GM21786 (cell line): Measurements from ENCODE around the gene RAB11B.
"Not testable (repeated sequence)": the region's sequence is repeated elsewhere in the genome, so short reads cannot be mapped to it uniquely, and the experiment has no call there.

Experiments used
- ATAC-seq: cut with Tn5 transposase; IDR thresholded peaks from one replicate; pipeline ENCODE4 v1.9.1; 2021; ENCODE audit not compliant: unreplicated experiment

RAB11B gene

GRCh38 chr19:8389891-8390616 is at the start of gene RAB11B:
TSS of gene RAB11B (plus strand) at chr19:8390360. CDS start at chr19:8390417, 57 bp downstream.
- ATAC-seq, result peak; percentile 87

- not testable (repeated sequence) for ATAC-seq
These were observed 48.7 kb upstream of the RAB11B start for GRCh38 chr19:8341504-8341903.

- ATAC-seq, result no peak
These were observed 47.9 kb upstream of the RAB11B start for GRCh38 chr19:8342316-8342683.

GRCh38 chr19:8342684-8343482 is 47.3 kb upstream of the RAB11B start, which contains the start of gene KANK3:
TSS of gene KANK3 (minus strand) at chr19:8343262. CDS start at chr19:8337828, 5,434 bp downstream.
- ATAC-seq, result peak; percentile 70

- ATAC-seq, result no peak
These were observed 46.7 kb upstream of the RAB11B start for GRCh38 chr19:8343483-8343844.

- not testable (repeated sequence) for ATAC-seq
These were observed 40.4 kb upstream of the RAB11B start for GRCh38 chr19:8349629-8350372.

GRCh38 chr19:8352134-8352827 is 37.9 kb upstream of the RAB11B start:
- ATAC-seq, result no peak

GRCh38 chr19:8352845-8353244 is 37.3 kb upstream of the RAB11B start:
- not testable (repeated sequence) for ATAC-seq

- ATAC-seq, result no peak
These were observed 34.3 kb upstream of the RAB11B start for GRCh38 chr19:8355631-8356402.

GRCh38 chr19:8357007-8357521 is 33.1 kb upstream of the RAB11B start:
- no peak for ATAC-seq

GRCh38 chr19:8358948-8359347 is 31.2 kb upstream of the RAB11B start:
- no peak for ATAC-seq

- no peak for ATAC-seq
These were observed 30.0 kb upstream of the RAB11B start for GRCh38 chr19:8360196-8360595.

- no peak for ATAC-seq
These were observed 28.0 kb upstream of the RAB11B start for GRCh38 chr19:8361921-8362793.

- no peak for ATAC-seq
These were observed 26.1 kb upstream of the RAB11B start, which contains the start of gene ANGPTL4 for GRCh38 chr19:8363803-8364771. TSS of gene ANGPTL4 (plus strand) at chr19:8364155. CDS start at chr19:8364322, 167 bp downstream.

- ATAC-seq, result no peak
These were observed 24.0 kb upstream of the RAB11B start for GRCh38 chr19:8366121-8366581.

- no peak for ATAC-seq
These were observed 23.2 kb upstream of the RAB11B start for GRCh38 chr19:8366961-8367326.

GRCh38 chr19:8367327-8368001 is 22.7 kb upstream of the RAB11B start:
- no peak for ATAC-seq
